M059J (cell line): Measurements from ENCODE around the gene MGAT4C. TPM values are rescaled to one million over a fixed set of nuclear protein-coding genes. Genes with fewer than 3 reads are reported as not detected.

Experiments used
- DNase-seq: peaks from one replicate; pipeline ENCODE4 v3.0.0-alpha.2; 2012; ENCODE audit warnings: low read depth
- total RNA-seq: library from RNA; depleted of rRNA; stranded (reverse); fragments of >200 nt; shearing (Covaris generic); gene quantifications from 2 replicates; pipeline ENCODE4 v1.2.3, GENCODE V29; 2014

Gene MGAT4C
- total RNA-seq, 1 experiment from 2014 or later = not detected

DNA sequence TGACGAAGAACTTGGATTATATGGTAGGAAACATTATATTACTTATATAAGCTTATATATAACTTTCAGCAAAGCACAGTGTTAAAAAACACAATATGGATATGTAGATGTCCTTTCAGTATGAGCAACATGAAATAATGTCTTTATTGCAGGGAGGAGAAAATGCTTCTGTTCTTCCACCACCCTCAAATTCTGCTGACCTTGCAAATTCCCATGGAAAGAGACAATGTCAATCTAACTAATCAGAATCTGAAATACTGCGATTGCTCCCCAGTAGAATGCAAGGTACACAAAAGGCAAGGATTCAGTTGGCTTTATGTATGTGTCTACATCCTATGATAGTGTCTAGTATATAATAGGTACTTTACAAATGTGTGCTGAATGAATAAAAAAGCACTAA is 26.4 kb downstream of the MGAT4C start:
- no peak for DNase-seq

DNA sequence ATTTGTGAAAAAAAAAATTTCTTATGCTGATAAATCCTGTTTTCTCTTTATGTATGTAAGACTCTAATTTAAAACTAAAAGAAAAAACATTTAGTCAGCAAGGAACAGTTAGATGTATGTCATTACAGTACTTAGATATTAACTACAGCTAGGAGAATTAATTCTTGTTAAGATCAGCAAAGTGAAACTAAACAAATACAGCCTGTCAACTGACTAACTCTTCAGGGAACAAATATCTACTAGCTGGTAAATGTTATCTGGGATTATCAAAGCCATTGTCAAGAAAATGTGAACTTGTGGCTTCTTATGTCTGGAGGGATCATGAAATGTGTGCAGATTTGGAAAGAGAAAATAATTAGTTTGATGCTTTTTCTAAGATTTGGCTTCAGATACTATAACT is 27.5 kb downstream of the MGAT4C start:
- DNase-seq = no peak

DNA sequence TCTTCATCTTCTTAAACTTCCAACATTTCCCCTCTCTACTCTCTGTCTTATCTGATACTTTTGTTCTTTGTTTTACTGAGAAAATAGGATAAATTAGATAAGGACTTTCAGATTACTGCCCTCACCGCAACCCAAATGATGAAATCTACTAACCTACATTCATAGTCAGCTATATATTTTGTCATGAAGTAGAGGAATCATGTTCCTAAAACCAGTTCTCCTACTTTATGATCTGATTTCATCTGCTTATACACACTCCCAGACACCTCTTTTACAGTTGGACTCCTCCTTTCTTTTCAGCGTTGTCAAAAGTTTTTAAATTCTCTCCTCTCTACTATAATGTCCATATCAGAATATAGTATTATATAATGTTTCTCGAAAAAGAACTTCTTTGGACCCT is 29.7 kb downstream of the MGAT4C start:
- no peak for DNase-seq

DNA sequence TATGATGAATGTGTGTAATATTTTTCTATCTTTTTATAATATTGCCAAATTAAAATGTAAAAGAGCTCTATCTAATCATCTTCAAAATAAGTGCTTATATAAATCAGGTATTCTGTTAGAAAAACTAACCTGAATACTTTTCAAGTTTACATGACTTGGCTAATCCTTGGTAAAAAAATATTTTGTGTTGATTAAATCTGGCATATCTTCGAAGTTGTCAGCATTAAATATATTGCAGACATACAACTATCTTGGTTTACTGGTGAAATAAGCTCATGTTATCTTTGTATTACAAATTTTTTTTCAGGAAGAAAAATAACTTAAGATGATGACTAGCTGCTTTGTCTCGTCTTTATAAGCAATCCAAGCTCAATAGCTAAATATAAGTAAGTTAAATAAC is 39.6 kb downstream of the MGAT4C start:
- no peak for DNase-seq

DNA sequence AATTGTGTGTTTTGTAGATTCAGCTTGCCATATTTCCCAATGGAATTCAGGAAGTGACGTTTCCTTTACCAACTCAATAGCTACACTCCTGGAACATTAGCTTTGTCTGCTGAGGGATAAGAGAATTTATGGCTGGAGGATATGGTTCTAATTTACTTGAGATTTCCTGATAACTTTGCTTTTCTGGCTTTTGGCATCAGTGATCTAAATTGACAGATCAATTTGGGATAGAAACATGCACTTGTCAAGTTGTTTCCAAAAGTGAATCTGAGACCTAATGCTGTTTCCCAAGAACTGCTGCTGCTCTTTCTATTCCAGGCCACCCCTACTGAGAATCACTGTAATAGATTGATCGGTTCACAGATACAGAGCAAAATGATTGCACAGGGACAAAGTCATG is 43.2 kb downstream of the MGAT4C start:
- no peak for DNase-seq

DNA sequence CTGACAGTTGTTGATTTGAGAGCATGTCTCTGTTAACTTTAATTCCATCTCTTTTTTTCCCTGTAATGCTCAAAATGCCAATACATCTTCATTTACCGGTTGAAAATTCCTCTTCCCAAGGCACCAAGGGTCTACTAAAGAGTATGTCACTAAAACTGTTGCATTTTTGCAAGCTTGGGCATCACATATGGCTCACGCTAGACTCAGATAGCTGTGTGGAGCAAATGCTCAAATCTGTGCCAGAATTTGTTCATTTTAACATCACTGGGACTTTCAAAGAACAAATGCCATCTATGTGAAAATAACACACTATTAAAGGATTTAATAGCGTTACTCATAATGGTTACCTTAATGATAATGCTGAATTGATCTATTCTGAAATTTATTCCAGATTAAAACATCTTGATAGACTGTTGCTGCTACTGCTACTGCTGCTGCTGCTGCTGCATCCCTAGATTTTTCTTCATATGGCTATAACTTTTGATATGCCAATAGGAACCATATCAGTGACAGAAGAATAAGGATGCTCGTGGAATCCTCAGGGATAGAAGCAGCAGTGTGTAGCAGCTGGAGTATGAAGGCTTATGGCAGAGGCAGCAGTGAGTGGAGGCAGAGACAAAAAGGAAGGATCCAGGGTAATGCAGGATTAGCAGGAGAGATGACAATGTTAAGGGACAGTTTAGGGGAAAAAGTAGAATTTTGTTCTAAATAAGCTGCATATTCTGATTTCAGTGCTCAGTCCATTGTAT is 57.3 kb downstream of the MGAT4C start:
- no peak for DNase-seq

DNA sequence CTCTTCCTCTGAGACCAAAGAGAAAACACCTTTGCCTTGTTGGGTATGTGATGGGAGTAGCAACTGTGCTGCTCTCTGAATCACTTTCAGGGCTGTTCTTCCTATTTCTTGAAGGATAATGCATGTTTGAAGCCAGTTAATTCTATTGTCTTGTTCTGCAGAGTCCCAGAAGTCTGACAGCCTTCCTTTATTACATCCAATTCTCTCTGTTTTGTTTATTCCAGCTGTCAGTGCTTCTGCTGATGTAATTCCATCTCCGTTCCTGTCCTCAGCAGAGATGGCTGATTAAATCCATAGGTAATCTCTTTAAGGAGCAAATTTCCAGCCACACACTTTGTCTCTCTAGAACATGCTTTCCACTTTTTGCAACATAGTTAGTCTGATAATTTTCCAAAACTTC is 59.7 kb downstream of the MGAT4C start:
- no peak for DNase-seq

DNA sequence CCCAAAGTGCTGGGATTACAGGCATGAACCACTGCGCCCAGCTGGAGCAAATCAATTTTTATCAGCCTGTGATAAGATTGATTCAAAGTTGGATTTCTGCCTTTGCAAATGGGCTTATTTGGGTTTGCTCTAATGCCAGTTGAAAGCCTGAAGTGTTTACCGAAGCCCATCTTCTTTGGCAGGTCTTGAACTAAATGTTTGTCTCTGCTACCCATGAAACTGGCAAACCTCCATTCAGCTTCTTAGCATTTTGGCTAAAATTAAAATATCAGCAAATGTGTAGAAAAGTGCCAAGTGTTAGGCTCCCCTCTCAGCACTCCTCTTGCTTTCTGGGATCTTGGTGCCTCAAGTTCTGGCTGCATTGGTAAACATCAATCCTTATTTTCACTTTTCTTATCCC is 61.5 kb downstream of the MGAT4C start:
- no peak for DNase-seq

DNA sequence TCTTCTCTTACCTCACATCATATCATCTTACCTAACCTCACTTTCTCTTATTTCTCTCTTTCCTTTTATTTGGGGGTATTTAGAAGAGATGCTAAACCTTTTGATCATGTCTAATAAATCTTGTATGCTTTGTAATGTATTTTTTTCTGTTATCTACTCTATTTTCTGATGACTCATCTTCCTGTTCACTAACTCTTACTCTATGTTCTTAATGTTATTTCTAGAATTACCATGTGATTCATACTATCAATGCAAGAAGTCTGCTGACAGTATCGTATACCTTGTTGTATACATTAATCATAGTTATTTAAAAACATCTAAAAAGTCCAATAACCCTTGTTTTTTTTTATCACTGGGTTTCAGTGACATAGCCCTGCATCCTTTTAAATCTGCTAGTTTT is 62.3 kb downstream of the MGAT4C start:
- DNase-seq = peak; percentile 7

DNA sequence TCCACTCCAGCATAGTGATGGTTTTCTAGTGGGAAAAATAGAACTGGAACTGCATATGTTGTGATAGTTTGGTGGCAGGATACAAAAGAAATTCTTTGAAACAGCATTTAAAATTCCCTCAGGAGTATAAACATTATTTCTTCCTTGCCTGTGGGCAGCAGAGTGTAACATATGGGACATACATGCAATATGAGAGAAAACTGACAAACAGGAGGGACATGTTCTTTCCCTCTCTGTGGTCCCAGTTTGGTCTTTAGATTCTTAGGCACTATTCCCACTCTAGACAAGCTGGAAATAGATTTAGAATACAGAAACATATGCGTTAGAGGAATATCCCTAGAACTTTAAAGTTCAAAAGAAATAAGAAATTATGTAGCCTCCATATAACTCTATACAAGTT is 68.0 kb downstream of the MGAT4C start:
- DNase-seq = no peak

DNA sequence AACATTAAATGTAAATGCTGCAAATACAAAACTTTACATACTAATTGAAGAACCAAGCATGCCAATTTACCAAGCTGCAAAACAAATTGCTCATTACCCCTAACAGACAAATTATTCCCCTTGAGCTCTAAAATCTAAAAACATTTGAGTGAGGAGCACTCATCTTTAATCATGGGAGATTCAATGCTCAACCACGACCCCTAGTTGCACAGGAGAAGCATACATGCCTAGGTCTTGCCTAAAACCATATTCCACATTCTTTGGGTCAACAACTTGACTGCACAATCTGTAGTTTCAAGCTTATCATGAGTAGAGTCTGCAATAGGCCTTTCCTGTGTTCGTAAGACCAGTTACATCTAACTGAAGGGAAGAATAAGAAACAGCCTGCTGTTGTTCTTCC is 69.7 kb downstream of the MGAT4C start:
- DNase-seq = peak; percentile 24

DNA sequence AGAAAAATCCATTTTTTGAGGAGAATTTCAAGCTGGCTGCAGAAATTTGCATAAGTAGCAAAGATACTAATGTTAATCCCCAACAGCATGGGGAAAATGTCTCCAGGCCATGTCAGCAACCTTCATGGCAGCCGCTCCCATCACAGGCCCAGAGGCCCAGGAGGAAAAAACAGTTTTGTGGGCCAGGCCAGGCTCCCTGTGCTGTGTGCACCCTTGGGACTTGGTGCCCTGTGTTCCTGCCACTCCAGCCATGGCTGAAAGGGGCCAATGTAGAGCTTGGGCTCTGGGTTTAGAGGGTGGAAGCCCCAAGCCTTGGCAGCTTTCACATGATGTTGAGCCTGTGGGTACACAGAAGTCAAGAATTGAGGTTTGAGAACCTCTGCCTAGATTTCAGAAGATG is 76.3 kb downstream of the MGAT4C start:
- no peak for DNase-seq

DNA sequence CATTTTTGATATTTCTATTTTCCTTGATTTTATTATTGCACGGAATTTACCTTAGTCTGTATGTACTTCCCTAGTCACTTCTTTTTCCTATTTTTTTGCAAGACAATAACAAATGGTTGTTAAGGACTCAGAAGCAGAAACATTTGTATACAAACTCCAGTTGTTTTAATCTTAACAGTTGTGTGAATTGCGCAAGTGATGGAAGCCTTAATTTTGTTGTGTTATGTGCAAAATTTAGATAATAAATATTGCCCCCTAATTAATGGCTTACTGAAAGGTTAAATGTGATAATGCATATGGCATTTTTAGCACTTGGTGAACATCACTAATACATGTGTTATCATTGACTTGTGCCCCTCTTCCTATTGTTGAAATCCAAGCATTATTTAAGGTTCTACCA is 82.0 kb downstream of the MGAT4C start:
- no peak for DNase-seq

DNA sequence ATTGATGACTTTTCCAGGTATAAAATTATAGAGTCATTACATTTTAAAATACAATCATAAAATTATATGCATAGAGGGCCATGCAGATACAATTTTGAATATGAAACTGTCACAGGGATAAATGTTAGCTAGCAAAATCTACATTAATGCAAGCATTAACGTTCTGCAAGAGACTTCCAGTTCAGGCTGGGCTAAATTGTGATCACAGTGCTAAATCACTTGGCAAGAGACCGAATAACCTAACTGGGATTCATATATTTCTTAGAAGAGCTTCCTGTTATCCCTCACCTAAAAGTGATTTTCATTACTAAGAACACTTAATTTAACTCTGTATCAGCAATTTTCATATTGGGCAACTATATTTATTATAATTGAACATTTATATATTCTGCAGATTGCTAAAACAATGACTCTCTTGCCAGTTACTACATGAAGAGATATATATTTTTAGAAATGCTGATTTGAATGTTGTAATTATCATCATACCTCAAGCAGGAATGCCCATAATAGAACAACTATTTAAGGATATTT is 83.2 kb downstream of the MGAT4C start:
- DNase-seq = no peak

DNA sequence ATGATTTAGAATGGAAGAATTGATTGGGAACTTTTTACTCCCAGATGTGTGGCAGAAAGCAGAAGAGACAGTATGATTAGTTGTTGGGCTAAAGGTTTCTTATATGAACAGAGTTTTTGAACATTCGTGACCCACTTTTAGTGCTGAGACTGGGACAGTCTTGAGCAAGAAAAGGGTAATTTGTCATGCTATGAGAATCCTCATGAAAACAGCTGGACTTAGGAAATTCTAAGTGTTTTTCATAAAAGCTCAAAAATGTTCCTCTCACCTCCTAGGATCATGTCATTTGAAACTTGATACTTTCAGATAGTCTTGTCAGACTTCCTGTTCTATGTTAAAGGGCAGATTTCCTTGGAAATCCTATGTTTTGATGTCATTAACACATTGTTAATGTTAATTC is 86.1 kb downstream of the MGAT4C start:
- DNase-seq = no peak

DNA sequence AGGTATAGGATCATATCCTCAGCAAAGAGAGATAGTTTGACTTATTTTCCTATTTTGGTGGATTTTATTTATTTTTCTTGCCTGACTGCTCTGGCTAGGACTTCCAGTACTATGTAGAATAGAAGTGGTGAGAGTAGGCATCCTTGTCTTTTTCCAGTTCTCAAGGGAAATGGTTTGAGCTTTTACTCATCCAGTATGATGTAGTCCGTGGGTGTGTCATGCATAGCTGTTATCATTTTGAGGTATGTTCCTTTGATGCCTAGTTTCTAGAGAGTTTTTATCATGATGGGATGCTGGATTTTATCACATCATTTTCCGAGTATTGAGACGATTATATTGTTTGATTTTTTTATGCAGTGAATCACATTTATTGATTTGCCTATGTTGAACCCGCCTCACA is 97.2 kb downstream of the MGAT4C start:
- DNase-seq = peak; percentile 7

DNA sequence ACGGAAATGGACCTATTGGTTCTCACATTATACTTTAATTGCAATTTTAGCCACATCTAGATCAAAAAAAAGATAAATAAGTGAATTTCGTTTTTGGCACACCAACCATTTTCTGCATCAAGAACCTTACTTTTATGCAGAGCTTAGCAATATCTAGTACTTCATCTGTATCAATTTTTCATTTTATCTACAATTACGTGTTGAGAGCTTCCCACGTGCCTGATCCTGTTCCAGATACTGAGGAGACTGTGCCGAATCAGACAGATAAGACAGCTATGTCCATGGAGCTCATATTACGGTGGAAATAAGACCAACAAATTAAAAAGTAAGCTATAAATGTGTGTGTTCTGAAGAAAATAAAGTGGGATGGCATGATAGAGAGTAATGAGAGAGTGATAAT is 101.6 kb downstream of the MGAT4C start:
- DNase-seq = no peak

DNA sequence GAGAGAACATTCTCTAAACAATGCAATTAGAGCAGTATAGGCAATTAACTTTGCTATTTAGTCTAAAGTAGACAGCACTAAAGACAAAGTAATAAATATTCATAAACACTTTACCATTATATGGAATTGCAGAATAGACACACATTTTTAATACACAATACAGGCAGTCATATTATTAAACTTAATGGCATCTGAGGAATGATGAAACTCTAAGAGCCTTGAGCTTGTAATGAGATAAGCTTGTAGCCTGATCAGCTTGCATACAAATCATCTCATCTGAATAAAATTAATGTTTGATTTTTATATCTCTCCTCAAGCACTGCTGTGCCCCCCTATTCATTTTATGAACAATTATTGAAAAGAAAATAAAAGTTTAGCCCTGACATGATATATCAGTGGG is 107.6 kb downstream of the MGAT4C start:
- no peak for DNase-seq

DNA sequence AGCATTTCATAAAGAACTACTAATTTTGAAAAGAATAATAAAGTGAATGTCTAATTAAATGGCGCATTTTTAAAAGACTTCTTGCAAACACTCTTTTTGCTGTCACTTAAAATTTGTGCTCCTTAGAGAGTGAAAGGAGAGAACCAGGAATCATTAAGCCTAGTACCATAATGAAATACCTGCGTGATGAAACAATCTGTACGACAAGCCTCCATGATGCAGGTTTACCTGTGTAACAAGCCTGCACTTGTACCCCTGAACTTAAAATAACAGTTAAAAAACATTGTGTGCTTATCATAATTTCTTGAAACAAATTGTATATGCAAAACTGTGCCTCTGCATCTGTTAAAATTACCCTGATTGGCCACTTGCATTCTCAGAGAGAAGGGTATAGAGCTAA is 108.1 kb downstream of the MGAT4C start:
- DNase-seq = no peak

DNA sequence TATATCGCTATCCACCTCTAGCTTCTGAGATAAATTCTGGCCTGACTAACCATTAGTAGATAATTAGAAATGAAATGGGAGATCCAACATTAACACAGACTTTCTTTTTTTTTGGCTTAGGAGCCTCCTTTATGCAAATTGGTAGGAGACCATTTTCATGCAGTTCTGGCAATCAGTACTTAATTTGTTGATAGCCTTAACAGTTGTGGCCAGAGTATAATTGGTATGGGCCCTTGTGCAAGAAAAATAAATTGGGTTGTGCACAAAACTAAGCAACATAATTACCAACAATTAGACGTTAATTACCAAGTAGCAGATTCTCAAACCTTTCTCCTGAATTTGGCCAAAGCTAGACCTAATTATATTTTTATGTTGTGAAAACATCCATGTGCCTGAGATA is 111.0 kb downstream of the MGAT4C start:
- DNase-seq = no peak

DNA sequence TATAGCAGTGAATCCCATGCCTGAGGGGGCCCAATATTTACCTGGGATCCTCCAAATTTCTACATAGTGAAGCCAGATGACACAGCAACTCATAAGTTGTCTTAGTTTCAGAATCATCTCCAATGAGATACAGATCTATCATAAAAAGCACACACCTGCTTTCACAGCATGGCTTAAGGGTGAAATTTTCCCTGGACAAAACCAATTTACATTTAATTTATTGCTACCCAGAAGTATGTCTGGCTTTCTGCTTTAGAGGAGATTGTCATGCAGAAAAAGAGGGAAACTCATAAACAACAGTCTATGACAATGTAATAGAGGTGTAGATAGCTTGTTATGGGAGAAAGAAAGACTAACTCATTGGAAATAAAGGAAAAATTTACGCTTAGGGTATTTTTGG is 113.0 kb downstream of the MGAT4C start:
- DNase-seq = no peak

DNA sequence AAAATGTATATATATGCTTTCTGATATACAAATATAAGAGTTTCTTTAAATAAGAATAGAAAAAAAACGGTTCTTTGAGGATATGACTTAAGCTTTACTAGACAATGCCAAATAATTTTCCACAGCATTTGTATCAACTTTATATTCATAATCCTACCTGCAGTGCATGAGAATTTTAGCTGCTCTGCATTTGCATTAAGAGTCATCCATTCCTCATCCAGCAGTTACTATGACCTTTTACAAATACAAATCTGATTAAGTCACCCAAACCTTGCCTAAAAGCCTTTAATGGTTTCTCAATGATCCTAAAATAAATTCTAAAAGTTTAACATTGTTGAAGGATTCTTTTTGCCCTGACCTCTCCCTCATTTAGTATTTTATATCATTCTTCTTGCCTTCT is 116.5 kb downstream of the MGAT4C start:
- no peak for DNase-seq

DNA sequence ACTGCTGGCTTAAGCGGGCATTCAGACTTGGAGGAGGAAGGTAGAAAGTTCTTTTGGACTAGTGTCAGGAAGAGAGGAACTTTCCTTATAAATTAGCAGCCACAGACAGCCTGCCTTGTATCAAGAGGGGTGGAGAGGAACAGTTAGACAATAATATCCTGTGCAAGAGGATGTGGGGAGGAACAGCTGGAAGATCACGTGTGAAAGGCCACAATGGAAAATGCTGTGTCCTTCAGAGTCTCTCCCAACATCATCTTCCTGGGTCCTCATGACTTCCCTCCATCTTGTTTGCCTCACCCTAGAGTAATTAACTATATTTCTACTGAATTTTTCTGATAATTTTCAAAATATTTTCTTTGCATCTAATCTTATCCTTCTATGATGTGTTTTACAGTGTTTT is 117.4 kb downstream of the MGAT4C start:
- no peak for DNase-seq

DNA sequence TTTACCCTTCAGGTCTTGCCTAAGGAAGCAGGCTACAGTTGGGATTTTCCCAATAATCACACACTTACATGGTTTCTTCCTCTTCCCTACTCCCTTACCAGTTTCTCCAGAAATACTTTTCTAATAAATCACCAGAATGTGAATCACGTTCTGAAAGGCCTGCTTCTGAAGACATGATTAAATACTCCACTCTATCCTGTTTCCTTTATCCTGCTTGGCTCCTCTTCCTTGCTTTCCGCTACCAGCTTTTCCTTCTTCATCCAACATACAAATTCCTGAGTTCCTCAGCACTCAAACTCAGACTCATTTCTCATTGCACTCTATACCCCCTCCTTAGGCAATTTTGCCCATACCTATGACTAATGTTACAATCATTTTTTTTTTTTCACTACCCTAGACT is 118.3 kb downstream of the MGAT4C start:
- DNase-seq = peak; percentile 77
